HG02763 (cell line): ENCODE results near the gene WDFY1.
"Not testable (repeated sequence)": the region's sequence is repeated elsewhere in the genome, so short reads cannot be mapped to it uniquely, and the experiment has no call there.

Experiments
- ATAC-seq: cut with Tn5 transposase; IDR thresholded peaks from one replicate; pipeline ENCODE4 v1.9.1; 2021; ENCODE audit warnings: mild to moderate bottlenecking, moderate library complexity; ENCODE audit not compliant: unreplicated experiment

The WDFY1 gene

GRCh38 chr2:223959688-223960087, 14.6 kb upstream of the WDFY1 start:
- ATAC-seq: no peak

DNA sequence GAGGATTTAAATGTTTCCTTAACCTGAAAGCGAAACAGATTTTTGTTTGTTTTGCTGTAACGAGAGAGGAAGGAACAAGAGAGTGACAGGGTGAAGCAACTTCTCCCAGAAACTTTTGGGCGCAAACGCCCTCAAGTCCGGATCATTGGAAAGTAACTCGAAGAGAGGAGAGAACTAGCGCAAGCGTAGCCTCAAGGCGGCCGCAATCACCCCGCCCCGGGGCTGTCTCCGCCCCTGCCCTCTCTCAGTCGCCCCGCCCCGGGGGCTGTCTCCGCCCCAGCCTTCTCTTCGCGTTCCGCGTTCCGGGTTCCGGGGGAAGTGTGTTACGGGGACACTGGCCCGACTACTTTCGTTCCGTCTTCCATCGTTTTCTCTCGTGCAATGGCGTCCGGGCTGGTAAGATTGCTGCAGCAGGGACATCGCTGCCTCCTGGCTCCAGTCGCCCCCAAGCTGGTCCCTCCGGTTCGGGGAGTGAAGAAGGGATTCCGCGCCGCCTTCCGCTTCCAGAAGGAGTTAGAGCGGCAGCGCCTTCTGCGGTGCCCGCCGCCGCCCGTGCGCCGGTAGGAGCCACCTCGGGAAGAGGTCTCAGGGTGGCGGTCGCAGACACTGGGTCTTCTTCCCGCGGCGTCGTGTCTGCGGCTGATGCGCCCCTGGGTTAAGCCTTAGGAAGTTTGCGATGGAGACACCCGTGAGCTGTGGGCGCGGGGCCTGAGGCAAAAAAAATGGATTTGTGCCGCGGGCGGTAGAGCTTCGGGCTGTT, 12.1 kb upstream of the WDFY1 start, which contains the start of gene MRPL44:
Gene MRPL44 (plus strand): TSS at position 372 of the 760 bp plus-strand sequence. CDS start 10 bp downstream, at position 382.
- peak; percentile 92 for ATAC-seq

- ATAC-seq: peak; percentile 25
Observed at GRCh38 chr2:223956300-223956699, 11.2 kb upstream of the WDFY1 start.

DNA sequence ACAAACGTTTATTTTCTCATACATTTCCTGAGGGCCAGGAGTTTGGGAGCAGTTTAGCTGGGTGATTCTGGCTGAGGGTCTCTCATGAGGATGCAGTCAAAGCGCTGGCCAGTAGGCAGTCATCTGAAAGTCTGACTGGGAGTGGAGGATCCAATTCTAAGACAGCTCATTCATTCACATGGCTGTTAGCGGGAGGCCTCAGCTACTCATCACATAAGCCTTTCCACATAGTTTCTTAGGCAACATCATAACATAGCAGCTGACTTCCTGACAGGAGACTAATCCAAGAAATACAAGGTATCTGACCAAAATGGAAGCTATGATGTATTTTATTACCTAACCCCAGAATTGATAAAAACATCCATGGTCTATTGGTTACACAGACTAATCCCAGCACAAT, 9.3 kb upstream of the WDFY1 start:
- ATAC-seq: no peak

DNA sequence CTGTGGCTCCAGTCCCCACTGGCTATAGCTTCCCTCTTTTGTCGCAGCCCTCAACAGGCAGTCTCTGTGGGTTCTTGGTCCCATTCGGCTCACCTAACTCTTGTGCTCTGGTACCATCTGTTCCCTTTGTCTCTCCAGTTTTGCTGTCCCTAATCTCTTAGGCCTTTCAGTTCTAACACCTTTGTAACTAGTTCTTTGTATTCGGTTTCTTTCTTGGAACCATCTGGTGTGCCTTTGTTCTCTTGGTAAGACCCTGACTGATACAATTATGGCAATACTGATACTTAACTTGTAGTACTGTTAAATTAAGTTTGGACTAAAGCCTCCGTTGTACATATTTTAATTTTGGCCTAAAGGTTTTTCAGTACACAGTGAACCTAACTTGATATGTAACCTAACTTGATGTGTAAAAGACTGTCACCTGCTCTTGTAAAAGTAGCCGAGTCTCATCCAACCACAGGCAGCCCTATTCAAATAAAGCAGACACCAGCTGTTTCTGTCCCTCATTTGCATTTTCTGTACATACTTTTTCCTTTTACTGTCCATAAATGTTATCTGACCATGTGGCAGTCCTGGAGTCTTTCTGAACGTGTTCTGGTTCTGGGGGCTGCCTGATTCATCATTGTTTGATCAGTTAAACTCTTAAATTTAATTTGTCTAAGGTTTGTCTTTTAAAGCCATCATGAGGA, 7.3 kb upstream of the WDFY1 start:
- ATAC-seq: peak; percentile 39

DNA sequence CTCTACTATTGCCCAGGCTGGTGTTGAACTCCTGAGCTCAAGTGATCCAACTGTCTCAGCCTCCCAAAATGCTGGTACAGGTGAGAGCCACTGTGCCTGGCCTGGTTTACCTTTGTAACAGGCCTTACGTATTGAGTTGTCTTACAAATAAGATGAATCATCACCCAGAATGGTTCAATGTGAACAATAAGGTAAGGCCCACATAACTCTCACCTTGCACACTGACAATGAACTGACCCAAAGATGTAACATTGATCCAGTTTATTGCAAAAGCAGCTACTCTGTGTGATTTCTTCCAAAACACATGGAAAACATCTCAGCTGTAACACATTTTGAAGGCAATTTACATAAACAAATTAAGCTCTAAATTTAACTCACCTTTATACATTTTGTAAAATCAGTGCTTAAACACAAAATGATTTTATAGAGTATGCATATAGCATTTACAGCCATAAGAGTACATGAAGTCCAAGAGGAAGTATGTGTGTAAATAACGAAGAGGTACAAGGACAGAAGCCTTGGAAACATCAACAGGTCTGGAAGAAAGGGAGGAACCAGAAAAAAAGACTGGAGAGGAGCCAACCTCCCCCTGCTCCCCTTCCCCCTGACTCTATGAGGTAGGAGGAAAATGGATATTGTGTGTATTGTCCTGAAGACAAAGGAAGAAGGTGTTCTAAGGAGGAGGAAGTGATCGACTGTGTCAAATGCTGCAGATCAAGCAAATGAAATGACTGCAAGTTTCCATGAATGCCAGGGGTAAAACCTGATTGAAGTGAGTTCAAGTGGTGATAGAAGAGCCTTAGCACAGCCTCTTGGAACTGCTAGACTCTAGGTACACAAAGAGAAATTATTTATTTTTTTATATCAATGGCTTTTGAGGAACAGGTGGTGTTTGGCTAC, 5.6 kb upstream of the WDFY1 start:
- no peak for ATAC-seq

GRCh38 chr2:223949241-223949840, 4.2 kb upstream of the WDFY1 start:
- ATAC-seq: no peak

DNA sequence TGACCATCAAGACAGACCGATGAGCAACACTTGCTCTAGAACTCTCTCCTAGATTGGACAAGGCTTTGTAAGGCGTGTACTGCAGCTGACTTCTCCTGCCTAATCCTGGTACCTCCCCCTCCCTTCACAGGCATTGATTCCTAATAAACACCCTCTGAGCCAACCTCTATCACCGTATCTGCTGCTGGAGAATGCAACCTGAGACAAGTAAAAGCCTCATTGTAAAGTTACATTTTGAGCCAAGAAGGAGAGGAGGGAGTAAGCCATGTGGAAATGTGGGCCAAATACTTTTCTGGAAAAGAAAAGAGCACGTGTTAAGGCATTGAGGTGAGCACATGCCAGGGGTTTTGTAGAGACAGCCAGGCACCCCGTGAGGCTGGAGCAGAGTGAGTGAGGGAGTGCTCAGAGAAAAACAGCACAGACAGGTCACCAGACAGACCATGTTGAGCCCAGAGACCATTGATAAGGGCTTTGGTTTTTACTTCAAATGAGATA, 2.6 kb upstream of the WDFY1 start:
- no peak for ATAC-seq

GRCh38 chr2:223945755-223946154, 620 bp upstream of the WDFY1 start:
- no peak for ATAC-seq

DNA sequence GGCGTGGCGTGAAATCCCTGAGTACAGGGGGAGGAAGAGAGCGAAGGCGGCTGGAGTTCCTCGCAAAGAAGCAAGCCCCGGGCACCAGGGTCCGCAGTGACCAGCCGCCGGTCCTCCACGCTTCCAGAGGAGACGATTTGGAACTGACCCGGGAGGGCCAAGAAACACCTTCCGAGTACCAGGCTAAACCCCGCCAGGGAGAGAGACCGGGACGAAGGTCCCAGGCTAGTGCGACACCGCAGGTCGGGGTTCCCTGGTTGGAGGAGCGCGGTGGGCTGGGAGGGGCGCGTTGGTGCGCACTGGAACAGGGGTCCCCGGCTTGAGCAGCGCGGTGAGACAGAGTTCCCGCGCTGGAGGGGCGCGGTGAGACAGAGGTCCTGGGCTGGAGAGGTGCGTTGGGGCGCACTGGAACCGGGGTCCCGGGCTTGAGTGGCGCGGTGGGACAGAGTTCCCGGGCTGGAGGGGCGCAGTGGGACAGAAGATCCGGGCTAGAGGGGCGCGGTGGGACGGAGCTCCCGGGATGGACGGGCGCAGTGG, 901 bp downstream of the WDFY1 start:
- no peak for ATAC-seq

DNA sequence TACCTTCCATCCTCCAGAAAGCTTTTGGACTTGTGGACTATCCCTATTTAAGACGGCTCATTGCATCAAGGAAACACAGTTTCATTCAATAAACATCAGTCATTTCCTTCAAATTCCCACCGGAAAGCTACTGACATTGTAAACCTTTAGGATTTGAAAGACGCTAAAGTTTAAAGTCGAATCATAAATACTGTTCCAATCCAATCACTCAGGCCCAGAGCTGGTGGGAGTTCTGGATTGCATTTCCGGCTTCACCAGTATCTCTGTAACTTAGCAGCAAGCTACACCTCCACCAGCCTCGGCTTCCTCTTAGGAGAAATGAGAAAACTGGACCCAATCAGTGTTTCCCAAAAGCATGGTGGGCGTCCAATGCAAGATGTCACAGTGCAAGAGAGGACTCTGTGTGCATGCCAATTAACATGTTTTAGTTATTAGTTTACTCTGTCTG, 1.6 kb downstream of the WDFY1 start:
- ATAC-seq: no peak

DNA sequence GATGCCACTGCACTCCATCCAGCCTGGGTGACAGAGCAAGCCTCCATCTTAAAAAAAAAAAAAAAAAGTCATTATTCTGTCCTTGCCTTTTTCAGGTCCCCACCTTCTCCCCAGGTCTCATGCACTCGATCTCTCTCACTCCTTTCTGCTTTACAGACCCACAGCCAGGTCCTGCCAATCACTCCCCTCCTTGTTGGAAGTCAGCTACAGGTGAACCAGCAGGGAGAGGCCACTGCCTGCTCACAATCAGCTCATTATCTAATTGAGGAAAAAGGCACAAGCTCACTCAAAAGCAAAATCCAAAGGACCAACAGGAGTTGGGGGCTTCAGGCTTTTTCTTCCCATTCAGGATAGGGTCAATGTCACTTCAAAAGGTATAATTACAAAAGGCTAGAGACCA, 2.0 kb downstream of the WDFY1 start:
- ATAC-seq: no peak

- ATAC-seq: peak; percentile 43
Observed at GRCh38 chr2:223941579-223942277, 3.4 kb downstream of the WDFY1 start.

- ATAC-seq: not testable (repeated sequence)
Observed at GRCh38 chr2:223939438-223939837, 5.7 kb downstream of the WDFY1 start.

DNA sequence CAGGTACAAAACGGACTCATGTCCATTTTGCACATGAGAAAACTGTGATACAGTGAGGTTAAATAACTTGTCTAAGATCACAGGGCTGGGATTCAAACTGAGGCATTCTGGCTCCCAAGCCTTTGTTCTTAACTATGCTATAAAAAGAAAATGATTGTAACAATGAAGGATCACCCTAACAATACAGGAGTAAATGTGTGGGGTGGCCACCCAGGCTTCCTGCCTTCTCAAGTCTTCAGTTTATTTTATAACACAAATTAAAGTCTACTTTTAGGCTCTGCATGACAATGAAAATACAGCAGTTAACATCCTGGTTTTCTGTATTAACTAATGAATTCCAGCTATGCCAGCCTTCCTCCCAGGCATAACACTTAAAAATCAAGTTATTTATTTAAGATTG, 7.6 kb downstream of the WDFY1 start:
- no peak for ATAC-seq

- no peak for ATAC-seq
Observed at GRCh38 chr2:223936862-223937326, 8.2 kb downstream of the WDFY1 start.

- ATAC-seq: no peak
Observed at GRCh38 chr2:223935459-223936125, 9.5 kb downstream of the WDFY1 start.

- no peak for ATAC-seq
Observed at GRCh38 chr2:223934870-223935269, 10.3 kb downstream of the WDFY1 start.
